Ishikawa (cell line): ENCODE results near the gene MYO5B.

Experiments used
- CEBPB ChIP-seq: IDR thresholded peaks from 2 replicates; pipeline ENCODE4 v1.6.1; 2012
- CREB1 ChIP-seq: IDR thresholded peaks from 2 replicates; pipeline ENCODE4 v1.6.1; 2012; ENCODE audit warnings: low read depth
- EP300 ChIP-seq: IDR thresholded peaks from 2 replicates; pipeline ENCODE4 v1.6.1; 2012; ENCODE audit warnings: borderline replicate concordance
- NFIC ChIP-seq: IDR thresholded peaks from 2 replicates; pipeline ENCODE4 v1.6.1; 2012
- TEAD4 ChIP-seq: IDR thresholded peaks from 2 replicates; pipeline ENCODE4 v1.6.1; 2012
- YY1 ChIP-seq: IDR thresholded peaks from 2 replicates; pipeline ENCODE4 v1.6.1; 2012; ENCODE audit warnings: low read depth
- TF ChIP-seq, protein P1 (sequence below): IDR thresholded peaks from 2 replicates; pipeline ENCODE4 v1.6.1; 2012
- TF ChIP-seq, protein P2 (sequence below): IDR thresholded peaks from 2 replicates; pipeline ENCODE4 v1.6.1; 2012; ENCODE audit warnings: low read depth, mild to moderate bottlenecking

DNA sequence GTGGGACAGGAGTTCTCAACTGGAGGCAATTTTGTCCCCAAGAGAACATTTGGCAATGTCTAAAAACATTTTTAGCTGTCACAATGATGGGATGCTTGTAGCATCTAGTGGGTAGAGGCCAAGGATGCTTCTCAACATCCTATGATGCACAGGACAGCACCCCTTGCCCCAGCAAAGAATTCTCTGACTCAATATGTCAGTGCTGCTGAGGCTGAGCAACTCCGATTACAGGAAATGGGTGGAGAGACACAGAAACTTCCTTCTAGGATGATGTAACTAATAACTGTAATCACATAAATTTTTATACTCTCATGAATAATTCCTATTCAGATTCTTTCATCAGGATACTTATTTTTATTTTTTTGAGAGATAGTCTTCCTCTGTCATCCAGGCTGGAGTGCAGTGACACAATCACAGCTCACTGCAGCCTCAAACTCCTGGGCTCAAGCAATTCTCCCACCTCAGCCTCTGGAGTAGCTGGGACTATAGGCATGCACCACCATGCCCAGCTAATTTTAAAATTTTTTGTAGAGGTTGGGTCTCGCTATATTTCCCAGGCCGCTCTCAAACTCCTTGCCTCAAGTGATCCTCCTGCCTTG lies 261.3 kb downstream of the MYO5B start:
- TF ChIP-seq CREB1 = no peak
- no peak for TF ChIP-seq EP300
- TF ChIP-seq, protein P1, sequence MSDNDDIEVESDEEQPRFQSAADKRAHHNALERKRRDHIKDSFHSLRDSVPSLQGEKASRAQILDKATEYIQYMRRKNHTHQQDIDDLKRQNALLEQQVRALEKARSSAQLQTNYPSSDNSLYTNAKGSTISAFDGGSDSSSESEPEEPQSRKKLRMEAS = no peak
- TF ChIP-seq YY1 = no peak
- no peak for TF ChIP-seq CEBPB
- TF ChIP-seq TEAD4 = no peak
- TF ChIP-seq, protein P2, sequence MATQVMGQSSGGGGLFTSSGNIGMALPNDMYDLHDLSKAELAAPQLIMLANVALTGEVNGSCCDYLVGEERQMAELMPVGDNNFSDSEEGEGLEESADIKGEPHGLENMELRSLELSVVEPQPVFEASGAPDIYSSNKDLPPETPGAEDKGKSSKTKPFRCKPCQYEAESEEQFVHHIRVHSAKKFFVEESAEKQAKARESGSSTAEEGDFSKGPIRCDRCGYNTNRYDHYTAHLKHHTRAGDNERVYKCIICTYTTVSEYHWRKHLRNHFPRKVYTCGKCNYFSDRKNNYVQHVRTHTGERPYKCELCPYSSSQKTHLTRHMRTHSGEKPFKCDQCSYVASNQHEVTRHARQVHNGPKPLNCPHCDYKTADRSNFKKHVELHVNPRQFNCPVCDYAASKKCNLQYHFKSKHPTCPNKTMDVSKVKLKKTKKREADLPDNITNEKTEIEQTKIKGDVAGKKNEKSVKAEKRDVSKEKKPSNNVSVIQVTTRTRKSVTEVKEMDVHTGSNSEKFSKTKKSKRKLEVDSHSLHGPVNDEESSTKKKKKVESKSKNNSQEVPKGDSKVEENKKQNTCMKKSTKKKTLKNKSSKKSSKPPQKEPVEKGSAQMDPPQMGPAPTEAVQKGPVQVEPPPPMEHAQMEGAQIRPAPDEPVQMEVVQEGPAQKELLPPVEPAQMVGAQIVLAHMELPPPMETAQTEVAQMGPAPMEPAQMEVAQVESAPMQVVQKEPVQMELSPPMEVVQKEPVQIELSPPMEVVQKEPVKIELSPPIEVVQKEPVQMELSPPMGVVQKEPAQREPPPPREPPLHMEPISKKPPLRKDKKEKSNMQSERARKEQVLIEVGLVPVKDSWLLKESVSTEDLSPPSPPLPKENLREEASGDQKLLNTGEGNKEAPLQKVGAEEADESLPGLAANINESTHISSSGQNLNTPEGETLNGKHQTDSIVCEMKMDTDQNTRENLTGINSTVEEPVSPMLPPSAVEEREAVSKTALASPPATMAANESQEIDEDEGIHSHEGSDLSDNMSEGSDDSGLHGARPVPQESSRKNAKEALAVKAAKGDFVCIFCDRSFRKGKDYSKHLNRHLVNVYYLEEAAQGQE = no peak
- TF ChIP-seq NFIC = no peak
